ENCODE measurements around the gene ALOX12.

The ALOX12 gene

GRCh38 chr17:7029096-7029495, 33.2 kb downstream of the ALOX12 start:
- no peaks in the 10 kb centered on the region for H3K9me3 ChIP-seq (ENCODE audit: severe bottlenecking)

GRCh38 chr17:7029659-7030058, 33.8 kb downstream of the ALOX12 start:
- DNase-seq (ENCODE audit: low spot score) (no peak), ATAC-seq (ENCODE audit: low read depth) (no peak)
- Histone ChIP-seq H3K4me3 (ENCODE audit: severe bottlenecking) (no peak overlapping the region), H3K27me3 (ENCODE audit: insufficient read depth, poor library complexity, severe bottlenecking) (no peaks in the 10 kb centered on the region), H3K36me3 (ENCODE audit: low read depth) (no peaks in the 10 kb centered on the region), H3K4me1 (ENCODE audit: insufficient read depth, poor library complexity, severe bottlenecking) (no peaks in the 10 kb centered on the region), H3K9me3 (ENCODE audit: severe bottlenecking) (no peaks in the 10 kb centered on the region), H3K27ac (ENCODE audit: poor library complexity, severe bottlenecking) (no peak overlapping the region)
- TF ChIP-seq CTCF (IDR thresholded peaks at IDR 0.05; ENCODE audit: poor library complexity, severe bottlenecking) = no peak

More at GRCh38 chr17:7029096-7029495, 33.2 kb downstream of the ALOX12 start:
- no peaks in the 10 kb centered on the region for H3K27me3 ChIP-seq (ENCODE audit: insufficient read depth, poor library complexity, severe bottlenecking)
- TF ChIP-seq CTCF (IDR thresholded peaks at IDR 0.05; ENCODE audit: poor library complexity, severe bottlenecking) = no peak
- no peaks in the 10 kb centered on the region for H3K36me3 ChIP-seq (ENCODE audit: low read depth)
- ATAC-seq (ENCODE audit: low read depth) (no peak), DNase-seq (ENCODE audit: low spot score) (no peak)
- H3K4me1 ChIP-seq (ENCODE audit: insufficient read depth, poor library complexity, severe bottlenecking) = no peaks in the 10 kb centered on the region
- H3K27ac ChIP-seq (ENCODE audit: poor library complexity, severe bottlenecking) = no peak overlapping the region
- no peak overlapping the region for H3K4me3 ChIP-seq (ENCODE audit: severe bottlenecking)

- Histone ChIP-seq H3K9me3 (ENCODE audit: severe bottlenecking) (no peaks in the 10 kb centered on the region), H3K4me1 (ENCODE audit: insufficient read depth, poor library complexity, severe bottlenecking) (peaks cover 3% of the 10 kb centered on the region), H3K27ac (ENCODE audit: poor library complexity, severe bottlenecking) (peak overlapping the region; percentile 76), H3K27me3 (ENCODE audit: insufficient read depth, poor library complexity, severe bottlenecking) (no peaks in the 10 kb centered on the region), H3K36me3 (ENCODE audit: low read depth) (no peaks in the 10 kb centered on the region), H3K4me3 (ENCODE audit: severe bottlenecking) (peak overlapping the region; percentile 46)
- DNase-seq (ENCODE audit: low spot score) (no peak), ATAC-seq (ENCODE audit: low read depth) (no peak)
- no peak for TF ChIP-seq CTCF (IDR thresholded peaks at IDR 0.05; ENCODE audit: poor library complexity, severe bottlenecking)
Observed at GRCh38 chr17:7034955-7035590, 39.2 kb downstream of the ALOX12 start.

GRCh38 chr17:7035591-7036368, 39.9 kb downstream of the ALOX12 start, which contains the start of gene SLC16A13:
Gene SLC16A13 (plus strand): TSS chr17:7036015. CDS start chr17:7036383, 368 bp downstream.
- Histone ChIP-seq H3K4me3 (ENCODE audit: severe bottlenecking) (peak within 1 kb of the TSS; percentile 46), H3K4me1 (ENCODE audit: insufficient read depth, poor library complexity, severe bottlenecking) (peaks cover 3% of the 10 kb centered on the region), H3K27me3 (ENCODE audit: insufficient read depth, poor library complexity, severe bottlenecking) (no peaks in the 10 kb centered on the region), H3K27ac (ENCODE audit: poor library complexity, severe bottlenecking) (peak within 1 kb of the TSS; percentile 76), H3K36me3 (ENCODE audit: low read depth) (no peaks in the 10 kb centered on the region), H3K9me3 (ENCODE audit: severe bottlenecking) (no peaks in the 10 kb centered on the region)
- ATAC-seq (ENCODE audit: low read depth) = peak; percentile 89
- peak; percentile 98 for DNase-seq (ENCODE audit: low spot score)
- TF ChIP-seq CTCF (IDR thresholded peaks at IDR 0.05; ENCODE audit: poor library complexity, severe bottlenecking) = no peak

All from RWPE2 (cell line).